ENCODE data around the gene TES.

DNA sequence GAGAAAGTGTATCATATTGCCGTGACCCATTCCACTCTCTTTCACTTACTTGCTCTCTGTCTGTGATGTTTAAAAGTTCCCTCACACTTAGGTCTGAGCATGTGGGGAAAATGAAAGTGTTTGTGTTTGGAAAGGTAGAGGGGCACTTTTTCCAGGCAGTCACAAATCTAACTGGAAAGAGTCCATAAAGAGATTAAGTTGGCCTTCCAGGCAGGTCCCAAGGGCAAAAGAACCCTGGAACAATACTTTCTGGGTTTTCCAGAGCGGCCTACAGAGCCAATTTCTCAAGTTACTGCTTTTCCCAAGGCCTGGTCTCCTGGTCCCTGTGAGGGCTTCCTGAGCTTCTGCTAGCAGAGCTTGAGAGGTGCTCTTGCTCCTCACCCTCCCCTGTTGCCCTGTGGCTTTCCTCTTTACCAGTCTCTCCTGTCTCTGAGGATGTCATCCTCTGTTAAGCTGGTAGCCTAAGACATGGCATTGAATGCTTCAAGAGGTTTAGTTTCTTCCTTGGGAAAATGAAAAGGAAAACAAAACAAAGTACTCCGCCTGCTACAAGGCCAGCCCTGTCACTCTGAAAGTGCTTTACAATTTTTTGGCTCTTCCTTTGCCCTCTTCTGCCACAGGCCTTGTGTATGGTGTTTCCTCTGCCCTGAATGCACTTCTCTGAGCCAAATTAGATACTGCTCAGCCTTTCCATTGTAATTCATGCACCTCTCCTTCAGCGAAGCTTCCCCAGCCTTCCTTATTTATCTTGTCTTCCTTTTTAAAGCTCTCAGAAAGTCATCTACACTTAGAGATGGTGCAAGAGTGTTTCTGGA is 20.1 kb downstream of the TES start:
- TF ChIP-seq, protein P1, sequence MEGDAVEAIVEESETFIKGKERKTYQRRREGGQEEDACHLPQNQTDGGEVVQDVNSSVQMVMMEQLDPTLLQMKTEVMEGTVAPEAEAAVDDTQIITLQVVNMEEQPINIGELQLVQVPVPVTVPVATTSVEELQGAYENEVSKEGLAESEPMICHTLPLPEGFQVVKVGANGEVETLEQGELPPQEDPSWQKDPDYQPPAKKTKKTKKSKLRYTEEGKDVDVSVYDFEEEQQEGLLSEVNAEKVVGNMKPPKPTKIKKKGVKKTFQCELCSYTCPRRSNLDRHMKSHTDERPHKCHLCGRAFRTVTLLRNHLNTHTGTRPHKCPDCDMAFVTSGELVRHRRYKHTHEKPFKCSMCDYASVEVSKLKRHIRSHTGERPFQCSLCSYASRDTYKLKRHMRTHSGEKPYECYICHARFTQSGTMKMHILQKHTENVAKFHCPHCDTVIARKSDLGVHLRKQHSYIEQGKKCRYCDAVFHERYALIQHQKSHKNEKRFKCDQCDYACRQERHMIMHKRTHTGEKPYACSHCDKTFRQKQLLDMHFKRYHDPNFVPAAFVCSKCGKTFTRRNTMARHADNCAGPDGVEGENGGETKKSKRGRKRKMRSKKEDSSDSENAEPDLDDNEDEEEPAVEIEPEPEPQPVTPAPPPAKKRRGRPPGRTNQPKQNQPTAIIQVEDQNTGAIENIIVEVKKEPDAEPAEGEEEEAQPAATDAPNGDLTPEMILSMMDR (IDR thresholded peaks at IDR 0.05): no peak
- no peak for TF ChIP-seq POLR2A (IDR thresholded peaks at IDR 0.05)

All from body of pancreas (tissue), 4 donors.